ENCODE measurements around the gene KREMEN2.

KREMEN2 gene

DNA sequence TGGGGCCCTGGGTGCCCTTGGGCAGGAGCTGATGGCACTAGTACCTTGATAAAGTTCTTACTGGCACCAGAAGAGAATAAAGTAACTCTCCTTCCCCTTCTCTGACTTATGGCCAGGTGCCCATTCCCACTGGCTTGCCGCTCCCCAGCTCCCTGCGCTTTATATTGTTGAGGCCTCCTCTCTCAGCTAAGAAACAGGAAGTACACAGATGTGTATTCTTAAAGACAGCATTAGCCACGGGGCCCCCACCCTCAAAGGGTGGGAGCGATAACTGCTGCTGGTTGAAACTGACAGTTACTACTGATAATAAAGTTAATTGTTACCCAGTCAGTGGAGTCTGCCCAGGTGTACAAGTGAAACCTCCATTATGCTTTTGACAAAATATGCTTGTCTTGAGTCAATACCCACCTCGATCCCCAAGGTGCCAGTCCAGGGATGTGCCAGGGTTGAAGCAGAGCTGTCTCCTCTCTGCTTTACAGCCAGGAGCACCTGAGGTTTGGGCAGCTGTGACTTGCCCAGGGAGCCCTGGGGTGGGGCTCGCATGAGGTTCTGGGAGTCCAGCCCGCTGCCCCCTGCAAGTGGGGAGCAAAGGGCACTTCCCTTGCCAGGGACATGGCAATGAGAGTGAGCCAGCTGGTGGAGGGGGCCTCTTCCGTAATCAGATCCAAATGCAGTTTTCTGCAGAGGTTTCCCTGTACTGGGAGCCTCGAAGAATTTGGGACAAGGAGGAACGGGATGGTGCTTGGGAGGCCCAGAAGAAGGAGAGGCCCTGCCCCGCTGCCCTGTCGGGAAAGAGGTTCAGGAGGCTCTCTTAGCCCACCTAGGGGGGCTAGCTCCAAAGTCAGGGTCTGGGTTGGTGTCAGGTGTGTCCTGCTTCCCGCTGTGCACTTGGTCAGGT lies 43.2 kb downstream of the KREMEN2 start:
- Histone ChIP-seq H3K4me2 (ENCODE audit: low read depth, low read length, poor library complexity, severe bottlenecking) (peak overlapping the region; percentile 95), H4K20me1 (ENCODE audit: insufficient read depth, low read length, poor library complexity, severe bottlenecking) (no peaks in the 10 kb centered on the region), H2AFZ (ENCODE audit: low read length) (no peak overlapping the region), H3K79me2 (ENCODE audit: insufficient read depth, low read length) (peaks cover 7% of the 10 kb centered on the region), H3K4me1 (ENCODE audit: insufficient read depth, low read length, poor library complexity, severe bottlenecking) (peaks cover 31% of the 10 kb centered on the region), H3K36me3 (ENCODE audit: insufficient read depth, low read length) (no peaks in the 10 kb centered on the region), H3K9ac (ENCODE audit: low read depth, low read length, poor library complexity, severe bottlenecking) (peak overlapping the region; percentile 87), H3K9me2 (replicated peaks; ENCODE audit: low read depth, low read length) (no peaks in the 10 kb centered on the region), H3F3A (ENCODE audit: low read depth) (no peaks in the 10 kb centered on the region; the same call in 1 of the 2 replicates), H3K9me3 (ENCODE audit: insufficient read depth, low read depth, low read length) (no peaks in the 10 kb centered on the region), H3K27me3 (ENCODE audit: insufficient read depth, low read length, poor library complexity, severe bottlenecking) (no peaks in the 10 kb centered on the region), H3K4me3 (ENCODE audit: low read length, poor library complexity, severe bottlenecking) (peak overlapping the region; percentile 72)
- TF ChIP-seq EZH2phosphoT487 (IDR thresholded peaks at IDR 0.05; ENCODE audit: borderline replicate concordance), result no peak
- TF ChIP-seq, protein P1, sequence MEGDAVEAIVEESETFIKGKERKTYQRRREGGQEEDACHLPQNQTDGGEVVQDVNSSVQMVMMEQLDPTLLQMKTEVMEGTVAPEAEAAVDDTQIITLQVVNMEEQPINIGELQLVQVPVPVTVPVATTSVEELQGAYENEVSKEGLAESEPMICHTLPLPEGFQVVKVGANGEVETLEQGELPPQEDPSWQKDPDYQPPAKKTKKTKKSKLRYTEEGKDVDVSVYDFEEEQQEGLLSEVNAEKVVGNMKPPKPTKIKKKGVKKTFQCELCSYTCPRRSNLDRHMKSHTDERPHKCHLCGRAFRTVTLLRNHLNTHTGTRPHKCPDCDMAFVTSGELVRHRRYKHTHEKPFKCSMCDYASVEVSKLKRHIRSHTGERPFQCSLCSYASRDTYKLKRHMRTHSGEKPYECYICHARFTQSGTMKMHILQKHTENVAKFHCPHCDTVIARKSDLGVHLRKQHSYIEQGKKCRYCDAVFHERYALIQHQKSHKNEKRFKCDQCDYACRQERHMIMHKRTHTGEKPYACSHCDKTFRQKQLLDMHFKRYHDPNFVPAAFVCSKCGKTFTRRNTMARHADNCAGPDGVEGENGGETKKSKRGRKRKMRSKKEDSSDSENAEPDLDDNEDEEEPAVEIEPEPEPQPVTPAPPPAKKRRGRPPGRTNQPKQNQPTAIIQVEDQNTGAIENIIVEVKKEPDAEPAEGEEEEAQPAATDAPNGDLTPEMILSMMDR (conservative IDR thresholded peaks at IDR 0.05; ENCODE audit: low read length), result no peak

DNA sequence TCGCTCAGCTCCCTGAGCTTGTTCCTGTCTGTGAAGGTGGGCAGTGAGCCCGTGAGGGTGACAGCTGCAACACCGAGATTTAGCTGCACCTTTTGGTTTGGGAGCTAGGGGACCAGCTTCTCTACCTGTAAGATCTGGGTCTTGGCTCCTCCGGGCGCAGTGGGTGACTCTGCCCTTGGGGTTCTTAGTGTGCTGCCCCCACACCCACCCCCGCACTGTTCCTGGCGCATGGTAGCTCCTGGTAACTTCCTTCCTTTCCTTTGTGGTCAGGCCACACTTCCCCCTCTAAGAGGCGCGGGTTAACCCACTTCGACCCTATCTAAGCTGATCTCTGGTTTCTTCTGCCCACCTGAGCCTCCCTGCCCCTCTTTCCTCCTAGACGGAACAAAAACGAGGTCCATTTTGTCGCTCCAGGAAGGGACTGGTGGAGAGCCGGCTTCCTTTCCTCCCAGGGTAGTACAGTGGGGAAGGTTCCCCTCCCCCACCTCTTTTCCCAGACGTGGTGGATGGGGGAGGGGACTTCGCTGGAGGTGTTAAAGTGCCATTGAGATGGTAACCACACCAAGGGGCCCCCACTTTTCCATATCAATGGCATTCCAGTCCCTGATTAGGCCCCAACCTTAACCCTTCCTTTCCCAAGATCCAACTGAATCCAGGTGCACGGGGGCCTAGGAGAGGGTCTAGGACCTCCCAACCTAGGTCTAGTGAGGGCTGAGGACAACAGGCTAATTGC lies 44.0 kb downstream of the KREMEN2 start:
- peaks cover 7% of the 10 kb centered on the region for H3K79me2 ChIP-seq (ENCODE audit: insufficient read depth, low read length)
- peak overlapping the region; percentile 95 for H3K4me2 ChIP-seq (ENCODE audit: low read depth, low read length, poor library complexity, severe bottlenecking)
- H3K4me3 ChIP-seq (ENCODE audit: low read length, poor library complexity, severe bottlenecking), result peak overlapping the region; percentile 72
- no peaks in the 10 kb centered on the region for H3K9me2 ChIP-seq (replicated peaks; ENCODE audit: low read depth, low read length)
- H3K27me3 ChIP-seq (ENCODE audit: insufficient read depth, low read length, poor library complexity, severe bottlenecking), result no peaks in the 10 kb centered on the region
- H2AFZ ChIP-seq (ENCODE audit: low read length), result no peak overlapping the region
- H4K20me1 ChIP-seq (ENCODE audit: insufficient read depth, low read length, poor library complexity, severe bottlenecking), result no peaks in the 10 kb centered on the region
- peaks cover 31% of the 10 kb centered on the region for H3K4me1 ChIP-seq (ENCODE audit: insufficient read depth, low read length, poor library complexity, severe bottlenecking)
- TF ChIP-seq, protein P1 (conservative IDR thresholded peaks at IDR 0.05; ENCODE audit: low read length), result no peak
- no peak for TF ChIP-seq EZH2phosphoT487 (IDR thresholded peaks at IDR 0.05; ENCODE audit: borderline replicate concordance)
- H3K9me3 ChIP-seq (ENCODE audit: insufficient read depth, low read depth, low read length), result no peaks in the 10 kb centered on the region
- H3F3A ChIP-seq (ENCODE audit: low read depth), result no peaks in the 10 kb centered on the region; the same call in 1 of the 2 replicates
- peak overlapping the region; percentile 87 for H3K9ac ChIP-seq (ENCODE audit: low read depth, low read length, poor library complexity, severe bottlenecking)
- H3K36me3 ChIP-seq (ENCODE audit: insufficient read depth, low read length), result no peaks in the 10 kb centered on the region

DNA sequence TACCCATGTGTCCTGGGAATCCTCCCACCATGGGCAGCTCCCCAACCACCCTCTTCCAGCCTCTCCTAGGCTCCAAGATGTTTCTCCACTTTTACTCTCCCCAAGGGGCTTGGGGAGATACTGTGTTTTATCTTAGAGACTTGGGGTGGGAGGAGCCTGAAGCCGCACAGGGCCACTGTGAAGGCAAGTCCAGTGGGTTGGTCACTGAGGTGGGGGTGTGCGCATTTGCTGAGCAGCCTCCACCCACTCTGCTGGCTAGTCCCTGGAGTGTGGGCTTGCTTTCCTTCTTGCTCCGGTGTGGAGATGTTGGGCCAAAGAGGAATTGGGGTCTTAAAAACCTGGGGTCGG lies 44.6 kb downstream of the KREMEN2 start:
- Histone ChIP-seq H3F3A (ENCODE audit: low read depth) (no peaks in the 10 kb centered on the region; the same call in 1 of the 2 replicates), H4K20me1 (ENCODE audit: insufficient read depth, low read length, poor library complexity, severe bottlenecking) (no peaks in the 10 kb centered on the region), H3K4me1 (ENCODE audit: insufficient read depth, low read length, poor library complexity, severe bottlenecking) (peaks cover 31% of the 10 kb centered on the region), H3K36me3 (ENCODE audit: insufficient read depth, low read length) (no peaks in the 10 kb centered on the region), H2AFZ (ENCODE audit: low read length) (no peak overlapping the region), H3K4me3 (ENCODE audit: low read length, poor library complexity, severe bottlenecking) (peak overlapping the region; percentile 72), H3K9ac (ENCODE audit: low read depth, low read length, poor library complexity, severe bottlenecking) (peak overlapping the region; percentile 87), H3K4me2 (ENCODE audit: low read depth, low read length, poor library complexity, severe bottlenecking) (peak overlapping the region; percentile 95), H3K27me3 (ENCODE audit: insufficient read depth, low read length, poor library complexity, severe bottlenecking) (no peaks in the 10 kb centered on the region), H3K9me3 (ENCODE audit: insufficient read depth, low read depth, low read length) (no peaks in the 10 kb centered on the region), H3K9me2 (replicated peaks; ENCODE audit: low read depth, low read length) (no peaks in the 10 kb centered on the region), H3K79me2 (ENCODE audit: insufficient read depth, low read length) (peaks cover 7% of the 10 kb centered on the region)
- TF ChIP-seq, protein P1 (conservative IDR thresholded peaks at IDR 0.05; ENCODE audit: low read length), result no peak
- TF ChIP-seq EZH2phosphoT487 (IDR thresholded peaks at IDR 0.05; ENCODE audit: borderline replicate concordance), result no peak
